HG03066 (cell line): ENCODE results near the gene GRAPL.
"Not testable (repeated sequence)": the region's sequence is repeated elsewhere in the genome, so short reads cannot be mapped to it uniquely, and the experiment has no call there.

Source experiments
- ATAC-seq: cut with Tn5 transposase; IDR thresholded peaks from one replicate; pipeline ENCODE4 v1.9.1; 2021; ENCODE audit warnings: low read depth; ENCODE audit not compliant: unreplicated experiment

The GRAPL gene

DNA sequence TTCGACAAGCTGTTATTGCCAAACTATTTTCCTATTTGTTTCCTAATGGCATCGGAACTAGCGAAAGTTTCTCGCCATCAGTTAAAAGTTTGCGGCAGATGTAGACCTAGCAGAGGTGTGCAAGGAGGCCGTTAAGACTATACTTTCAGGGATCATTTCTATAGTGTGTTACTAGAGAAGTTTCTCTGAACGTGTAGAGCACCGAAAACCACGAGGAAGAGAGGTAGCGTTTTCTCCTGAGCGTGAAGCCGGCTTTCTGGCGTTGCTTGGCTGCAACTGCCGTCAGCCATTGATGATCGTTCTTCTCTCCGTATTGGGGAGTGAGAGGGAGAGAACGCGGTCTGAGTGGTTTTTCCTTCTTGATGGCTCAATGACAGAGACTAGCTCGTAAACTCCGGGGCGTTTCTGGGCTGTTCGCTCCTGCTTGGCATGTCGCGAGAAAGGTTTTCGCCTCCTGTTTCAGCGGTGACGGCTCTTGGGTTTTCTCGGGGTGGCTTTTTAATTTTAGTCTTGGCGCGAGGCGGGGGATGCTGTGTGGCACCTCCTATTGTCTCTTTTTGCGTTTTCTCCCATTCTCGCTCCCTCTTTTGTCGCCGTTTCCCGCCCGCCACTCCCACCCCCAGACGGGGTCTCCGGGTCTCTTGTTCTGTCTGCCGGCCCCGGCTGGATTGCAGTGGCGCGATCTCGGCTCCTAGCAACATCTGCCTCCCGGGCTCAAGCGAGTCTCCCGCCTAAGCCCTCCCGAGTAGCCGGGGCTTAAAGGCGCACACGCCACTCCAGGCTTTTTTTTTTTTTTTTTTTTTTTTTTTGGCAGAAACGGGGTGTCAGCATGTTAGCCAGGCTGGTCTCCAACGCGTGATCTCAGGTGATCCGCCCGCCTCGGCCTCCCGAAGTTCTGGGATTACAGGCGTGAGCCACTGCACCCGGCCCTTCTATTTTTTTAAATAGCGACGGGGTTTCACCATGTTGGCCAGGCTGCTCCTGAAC lies 60.8 kb downstream of the GRAPL start:
- ATAC-seq: peak; percentile 6

DNA sequence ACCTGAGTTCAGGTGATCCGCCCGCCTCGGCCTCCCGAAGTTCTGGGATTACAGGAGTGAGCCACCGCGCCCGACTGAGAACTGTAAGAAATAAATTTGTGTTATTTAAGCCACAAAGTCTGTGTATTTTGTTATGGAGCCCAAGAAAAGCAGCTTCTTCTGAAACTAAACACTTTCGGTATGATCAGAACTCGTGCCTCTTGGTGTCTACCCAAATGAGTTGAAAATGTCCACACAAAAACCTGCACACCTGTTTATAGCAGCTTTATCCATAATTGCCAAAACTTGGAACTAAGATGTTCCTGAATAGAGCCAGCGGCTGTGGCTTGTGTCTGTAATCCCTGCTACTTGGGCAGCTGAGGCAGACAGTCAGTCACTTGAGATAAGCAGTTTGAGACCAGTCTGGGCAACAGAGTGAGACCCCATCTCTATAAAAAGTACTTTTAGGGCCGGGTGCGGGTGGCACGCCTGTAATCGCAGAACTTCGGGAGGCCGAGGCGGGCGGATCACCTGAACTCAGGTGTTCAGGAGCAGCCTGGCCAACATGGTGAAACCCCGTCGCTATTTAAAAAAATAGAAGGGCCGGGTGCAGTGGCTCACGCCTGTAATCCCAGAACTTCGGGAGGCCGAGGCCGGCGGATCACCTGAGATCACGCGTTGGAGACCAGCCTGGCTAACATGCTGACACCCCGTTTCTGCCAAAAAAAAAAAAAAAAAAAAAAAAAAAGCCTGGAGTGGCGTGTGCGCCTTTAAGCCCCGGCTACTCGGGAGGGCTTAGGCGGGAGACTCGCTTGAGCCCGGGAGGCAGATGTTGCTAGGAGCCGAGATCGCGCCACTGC lies 61.7 kb downstream of the GRAPL start:
- ATAC-seq: peak; percentile 50

DNA sequence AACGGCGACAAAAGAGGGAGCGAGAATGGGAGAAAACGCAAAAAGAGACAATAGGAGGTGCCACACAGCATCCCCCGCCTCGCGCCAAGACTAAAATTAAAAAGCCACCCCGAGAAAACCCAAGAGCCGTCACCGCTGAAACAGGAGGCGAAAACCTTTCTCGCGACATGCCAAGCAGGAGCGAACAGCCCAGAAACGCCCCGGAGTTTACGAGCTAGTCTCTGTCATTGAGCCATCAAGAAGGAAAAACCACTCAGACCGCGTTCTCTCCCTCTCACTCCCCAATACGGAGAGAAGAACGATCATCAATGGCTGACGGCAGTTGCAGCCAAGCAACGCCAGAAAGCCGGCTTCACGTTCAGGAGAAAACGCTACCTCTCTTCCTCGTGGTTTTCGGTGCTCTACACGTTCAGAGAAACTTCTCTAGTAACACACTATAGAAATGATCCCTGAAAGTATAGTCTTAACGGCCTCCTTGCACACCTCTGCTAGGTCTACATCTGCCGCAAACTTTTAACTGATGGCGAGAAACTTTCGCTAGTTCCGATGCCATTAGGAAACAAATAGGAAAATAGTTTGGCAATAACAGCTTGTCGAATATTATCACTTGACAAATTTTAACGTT lies 62.5 kb downstream of the GRAPL start:
- ATAC-seq: not testable (repeated sequence)

DNA sequence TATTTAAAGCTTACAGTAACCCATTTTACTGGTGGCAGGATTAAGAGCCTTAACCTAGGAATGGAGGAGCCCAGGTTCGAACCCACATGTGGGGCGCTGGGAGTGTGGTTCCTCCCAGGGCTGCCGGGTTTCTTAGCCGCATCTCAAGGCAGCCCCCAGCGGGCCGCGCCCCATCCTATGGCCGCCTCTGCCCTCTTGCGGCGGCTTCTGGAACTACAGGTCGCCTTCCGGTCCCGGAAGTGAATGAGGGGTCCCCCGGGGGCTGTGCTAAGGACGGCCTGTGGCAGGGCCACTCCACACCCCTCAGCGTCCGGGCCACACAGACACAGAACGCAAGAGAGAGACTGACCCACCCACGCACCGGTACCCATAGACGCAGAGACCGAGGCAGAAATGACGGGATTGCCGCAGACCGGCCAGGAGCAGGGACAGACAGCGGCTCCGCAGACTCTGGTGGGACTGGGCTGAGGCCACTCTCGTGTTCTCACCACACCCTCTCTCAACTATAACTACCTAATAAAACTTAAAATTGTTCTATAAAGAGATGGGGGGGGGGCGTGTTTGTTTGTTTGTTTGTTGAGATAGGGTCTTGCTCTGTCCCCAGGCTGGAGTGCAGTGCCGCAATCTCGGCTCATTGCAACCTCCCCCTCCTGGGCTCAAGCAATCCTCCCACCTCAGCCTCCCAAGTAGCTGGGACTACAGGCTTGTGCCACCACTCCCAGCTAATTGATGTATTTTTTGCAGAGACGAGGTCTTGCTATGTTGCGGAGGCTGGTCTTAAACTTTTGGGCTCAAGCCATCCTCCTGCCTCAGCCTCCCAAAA lies 69.2 kb downstream of the GRAPL start:
- peak; percentile 83 for ATAC-seq

DNA sequence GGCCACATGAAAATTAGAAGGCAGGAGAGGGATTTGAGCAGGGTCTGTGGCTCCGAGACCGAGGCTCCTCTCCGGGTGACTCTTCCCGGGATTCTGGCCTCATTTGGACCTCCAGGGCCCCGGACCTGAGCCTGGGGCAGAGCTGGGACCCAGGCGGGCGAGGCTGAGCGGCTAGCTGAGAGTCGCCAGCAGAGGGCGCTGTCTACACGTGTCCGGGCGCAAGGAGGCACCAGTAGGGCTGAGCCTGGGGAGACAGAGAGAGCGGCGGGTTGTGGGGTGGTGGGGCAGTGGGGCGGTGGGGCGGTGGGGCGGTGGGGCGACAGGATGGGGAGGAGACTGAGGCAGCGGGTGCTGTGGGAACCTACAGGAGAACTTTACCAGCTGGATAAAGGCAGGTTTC lies 75.1 kb downstream of the GRAPL start:
- ATAC-seq: peak; percentile 78

DNA sequence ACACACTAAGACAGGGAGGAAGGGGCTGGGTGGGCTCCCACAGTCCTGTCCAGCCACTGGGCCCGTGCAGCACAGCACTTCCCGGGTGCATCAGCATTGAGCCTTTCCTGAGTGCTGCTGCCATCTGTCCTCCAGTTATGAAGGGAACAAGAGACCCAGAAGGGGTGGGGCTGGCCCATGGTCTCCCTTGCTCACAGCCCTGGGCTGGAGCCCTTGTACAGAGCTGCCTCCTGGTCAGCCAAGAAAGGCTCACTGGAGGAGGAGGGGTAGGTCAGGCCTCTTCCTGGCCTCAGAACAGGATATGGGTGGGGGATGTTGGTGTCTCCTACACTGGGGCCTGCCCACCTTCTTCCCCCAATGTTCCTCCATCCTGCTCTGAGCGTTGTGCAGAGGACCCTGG lies 76.0 kb downstream of the GRAPL start:
- ATAC-seq: not testable (repeated sequence)
